Left ventricle myocardium inferior (tissue), 1 donor: ENCODE data around the gene PTGIS. TPM values are rescaled to one million over a fixed set of nuclear protein-coding genes. Genes with fewer than 3 reads are reported as not detected.
A peak's percentile ranks its signal among the peaks of the same experiment; 100 is the strongest.

ENCODE experiments used
- DNase-seq: peaks from one replicate; pipeline ENCODE4 v3.0.0-alpha.2; 2020
- H3K27ac ChIP-seq: fragments of 200-600 bp; replicated peaks from 2 replicates; pipeline ENCODE4 v1.8.0; 2021
- H3K27me3 ChIP-seq: fragments of 200-600 bp; 2 replicates; pipeline ENCODE4 v1.8.0; 2021; ENCODE audit warnings: low read depth
- H3K36me3 ChIP-seq: fragments of 200-600 bp; 2 replicates; pipeline ENCODE4 v1.8.0; 2021
- H3K4me1 ChIP-seq: fragments of 200-600 bp; 2 replicates; pipeline ENCODE4 v1.8.0; 2021
- H3K4me3 ChIP-seq: fragments of 200-600 bp; 2 replicates; pipeline ENCODE4 v1.8.0; 2021; ENCODE audit warnings: mild to moderate bottlenecking, moderate library complexity
- H3K9me3 ChIP-seq: fragments of 200-600 bp; replicated peaks from 2 replicates; pipeline ENCODE4 v1.8.0; 2021
- intact Hi-C: fragments of 100-400 bp; cut with micrococcal nuclease; formaldehyde crosslinking; loops from one replicate; pipeline ENCODE4 v1.11.0; 2022
- total RNA-seq: library from RNA; stranded (reverse); fragmentation: NEBNext Ultra II Directional; extraction: Animal tissue kit (Norgen Biotek cat#: 25700); gene quantifications from one replicate; pipeline ENCODE4 v1.2.1, GENCODE V29; 2021
- TF ChIP-seq, protein P1 (sequence below): fragments of 200-600 bp; IDR thresholded peaks from 2 replicates; pipeline ENCODE4 v1.8.0; 2021; ENCODE audit warnings: antibody characterized with exemption, mild to moderate bottlenecking, borderline replicate concordance
- donor health status: DM: no; HTN: yes; CAD: no; lungs with severe emphysema.

Gene PTGIS
- total RNA-seq, 1 donor from 2014 or later, result 26.3 TPM

- no peaks in the 10 kb centered on the region for H3K4me1 ChIP-seq
- TF ChIP-seq, protein P1, sequence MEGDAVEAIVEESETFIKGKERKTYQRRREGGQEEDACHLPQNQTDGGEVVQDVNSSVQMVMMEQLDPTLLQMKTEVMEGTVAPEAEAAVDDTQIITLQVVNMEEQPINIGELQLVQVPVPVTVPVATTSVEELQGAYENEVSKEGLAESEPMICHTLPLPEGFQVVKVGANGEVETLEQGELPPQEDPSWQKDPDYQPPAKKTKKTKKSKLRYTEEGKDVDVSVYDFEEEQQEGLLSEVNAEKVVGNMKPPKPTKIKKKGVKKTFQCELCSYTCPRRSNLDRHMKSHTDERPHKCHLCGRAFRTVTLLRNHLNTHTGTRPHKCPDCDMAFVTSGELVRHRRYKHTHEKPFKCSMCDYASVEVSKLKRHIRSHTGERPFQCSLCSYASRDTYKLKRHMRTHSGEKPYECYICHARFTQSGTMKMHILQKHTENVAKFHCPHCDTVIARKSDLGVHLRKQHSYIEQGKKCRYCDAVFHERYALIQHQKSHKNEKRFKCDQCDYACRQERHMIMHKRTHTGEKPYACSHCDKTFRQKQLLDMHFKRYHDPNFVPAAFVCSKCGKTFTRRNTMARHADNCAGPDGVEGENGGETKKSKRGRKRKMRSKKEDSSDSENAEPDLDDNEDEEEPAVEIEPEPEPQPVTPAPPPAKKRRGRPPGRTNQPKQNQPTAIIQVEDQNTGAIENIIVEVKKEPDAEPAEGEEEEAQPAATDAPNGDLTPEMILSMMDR, result no peak
- no peaks in the 10 kb centered on the region for H3K27me3 ChIP-seq
- no peak overlapping the region for H3K4me3 ChIP-seq
- intact Hi-C loops, result loop anchor here (5.0 kb wide), 1 partner anchor 63 kb away; no protein-coding TSS in a partner anchor
- H3K36me3 ChIP-seq, result peaks cover 4% of the 10 kb centered on the region
- H3K9me3 ChIP-seq, result no peaks in the 10 kb centered on the region
- DNase-seq, result no peak
- no peak overlapping the region for H3K27ac ChIP-seq
Measured at GRCh38 chr20:49544535-49544934, 23.4 kb downstream of the PTGIS start.

- no peak overlapping the region for H3K4me3 ChIP-seq
- H3K27me3 ChIP-seq, result no peaks in the 10 kb centered on the region
- no peak for DNase-seq
- H3K36me3 ChIP-seq, result peaks cover 10% of the 10 kb centered on the region
- H3K9me3 ChIP-seq, result no peaks in the 10 kb centered on the region
- intact Hi-C loops, result loop anchor here (5.0 kb wide), 1 partner anchor 63 kb away; no protein-coding TSS in a partner anchor
- no peak overlapping the region for H3K27ac ChIP-seq
- no peaks in the 10 kb centered on the region for H3K4me1 ChIP-seq
- TF ChIP-seq, protein P1, result no peak
Measured at GRCh38 chr20:49543858-49544437, 24.0 kb downstream of the PTGIS start.

- Histone ChIP-seq H3K27ac (no peak overlapping the region), H3K27me3 (no peaks in the 10 kb centered on the region), H3K4me1 (no peaks in the 10 kb centered on the region), H3K36me3 (peaks cover 13% of the 10 kb centered on the region), H3K9me3 (no peaks in the 10 kb centered on the region), H3K4me3 (no peak overlapping the region)
- TF ChIP-seq, protein P1, result no peak
- intact Hi-C loops, result loop anchor here (5.0 kb wide), 1 partner anchor 64 kb away; no protein-coding TSS in a partner anchor
- DNase-seq, result no peak
Measured at GRCh38 chr20:49543071-49543857, 24.7 kb downstream of the PTGIS start.

DNA sequence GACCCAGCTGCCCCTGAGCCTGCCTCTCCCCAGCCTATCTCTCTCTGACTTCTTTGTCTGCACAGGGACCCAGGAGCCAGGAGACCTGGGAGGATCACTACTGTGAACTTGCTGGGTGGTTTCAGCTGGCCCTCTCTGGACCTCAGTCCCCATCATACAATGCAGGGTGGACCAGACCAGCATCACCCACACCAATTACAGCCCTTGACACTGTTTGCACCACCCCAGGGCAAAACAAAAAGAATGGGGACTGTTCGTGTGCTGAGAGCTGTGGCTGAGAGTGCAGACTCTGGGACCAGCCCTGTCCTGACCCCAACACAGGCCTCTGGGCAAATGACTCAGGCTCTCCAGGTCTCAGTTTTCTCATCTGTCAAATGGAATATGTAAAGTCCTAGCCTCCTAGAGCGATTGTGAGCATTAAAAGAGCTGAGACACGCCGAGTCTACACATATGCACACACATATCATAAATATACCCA is 25.4 kb downstream of the PTGIS start:
- H3K9me3 ChIP-seq, result no peaks in the 10 kb centered on the region
- peaks cover 13% of the 10 kb centered on the region for H3K36me3 ChIP-seq
- intact Hi-C loops, result loop anchor here (5.0 kb wide), 1 partner anchor 65 kb away; no protein-coding TSS in a partner anchor
- TF ChIP-seq, protein P1, result no peak
- H3K27me3 ChIP-seq, result peaks cover 1% of the 10 kb centered on the region
- DNase-seq, result no peak
- no peak overlapping the region for H3K4me3 ChIP-seq
- H3K4me1 ChIP-seq, result no peaks in the 10 kb centered on the region
- peak overlapping the region; percentile 1 for H3K27ac ChIP-seq

DNA sequence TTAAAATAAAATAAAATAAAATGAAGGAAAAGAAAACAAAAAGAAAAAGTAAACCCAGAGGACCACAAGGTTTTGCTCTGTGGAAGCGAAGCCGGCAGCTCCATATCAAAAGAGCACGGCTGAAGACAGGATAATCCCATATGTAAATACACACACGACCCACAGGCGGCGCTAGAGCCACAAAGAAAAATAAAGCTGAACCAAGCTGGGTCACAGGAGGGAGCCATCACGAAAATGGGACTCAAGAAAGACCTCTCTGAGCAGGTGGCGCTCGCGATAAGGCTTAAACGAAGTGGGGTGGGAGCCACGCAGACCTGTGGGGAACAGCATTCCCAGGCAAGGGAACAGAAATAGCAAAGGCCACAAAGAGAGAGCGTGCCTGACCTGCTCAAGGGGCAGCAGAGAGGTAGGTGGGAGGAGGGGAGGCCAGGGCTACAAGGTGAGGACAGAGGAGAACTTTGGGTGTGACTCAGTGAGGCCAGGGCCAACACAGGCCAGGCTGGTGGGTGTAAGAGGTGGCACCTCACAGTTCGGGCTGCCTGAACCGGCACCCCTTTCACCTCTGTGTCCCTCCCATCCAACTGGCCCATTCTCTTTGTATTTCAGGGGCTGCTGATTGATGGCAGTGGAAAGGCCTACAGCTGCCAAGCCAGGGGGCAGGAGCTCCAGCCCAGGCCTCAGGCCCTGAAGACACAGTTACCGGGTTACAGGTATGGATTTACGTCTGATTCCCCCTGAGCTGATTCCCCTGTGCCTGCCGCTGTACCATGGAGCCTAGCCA is 26.0 kb downstream of the PTGIS start:
- Histone ChIP-seq H3K4me3 (no peak overlapping the region), H3K36me3 (peaks cover 17% of the 10 kb centered on the region), H3K9me3 (no peaks in the 10 kb centered on the region), H3K27me3 (peaks cover 7% of the 10 kb centered on the region), H3K4me1 (no peaks in the 10 kb centered on the region), H3K27ac (peak overlapping the region; percentile 1)
- DNase-seq, result peak; percentile 48
- intact Hi-C loops, result loop anchor here (5.0 kb wide), 1 partner anchor 65 kb away; no protein-coding TSS in a partner anchor
- TF ChIP-seq, protein P1, result peak; percentile 80
